ENCODE data around the gene ASIC4. TPM values are rescaled to one million over a fixed set of nuclear protein-coding genes. Genes with fewer than 3 reads are reported as not detected.

Gene ASIC4
- total and polyA plus RNA-seq, 2 of the 4 experiments (the other 2 are of a cell fraction): 0.10 TPM; not detected in 1

GRCh38 chr2:219511547-219512325, 2.5 kb upstream of the ASIC4 start:
- H3K4ac ChIP-seq (ENCODE audit: low read depth, low read length): no peak overlapping the region
- H2BK20ac ChIP-seq (ENCODE audit: low read depth, low read length): no peak overlapping the region
- dilution Hi-C loops (cut with HindIII; ENCODE audit: low sequenced_read_pairs, unreplicated experiment): no loop called here
- no peaks in the 10 kb centered on the region for H3K9me3 ChIP-seq (ENCODE audit: control insufficient read depth, insufficient read depth, low read length)
- peaks cover 63% of the 10 kb centered on the region for H3K27me3 ChIP-seq (ENCODE audit: control insufficient read depth, insufficient read depth, low read length)
- H2AK5ac ChIP-seq (ENCODE audit: low read depth, low read length): no peak overlapping the region
- H3K18ac ChIP-seq (ENCODE audit: low read depth, low read length): no peak overlapping the region
- H2BK5ac ChIP-seq (ENCODE audit: low read depth, low read length, poor library complexity, severe bottlenecking): no peak overlapping the region
- H4K20me1 ChIP-seq (ENCODE audit: insufficient read depth, low read length): no peaks in the 10 kb centered on the region
- in situ Hi-C loops (cut with MboI; ENCODE audit: low sequenced_read_pairs): no loop called here
- H3K4me1 ChIP-seq (ENCODE audit: control insufficient read depth, insufficient read depth, low read length): peaks cover 8% of the 10 kb centered on the region; the same call in 1 of the 2 replicates
- no peak overlapping the region for H2AFZ ChIP-seq (replicated peaks; ENCODE audit: low read length, poor library complexity)
- CTCF ChIA-PET: interaction anchor here (0.7 to 1.6 kb wide), 3 partner anchors 10 to 66 kb away, joined by 3 to 6 read pairs (median 4); no protein-coding TSS in a partner anchor
- no peak overlapping the region for H2AK9ac ChIP-seq (replicated peaks; ENCODE audit: low read depth, low read length, poor library complexity)
- H2BK120ac ChIP-seq (ENCODE audit: low read depth, low read length): no peak overlapping the region
- no peak overlapping the region for H3K56ac ChIP-seq (ENCODE audit: extremely low read depth, insufficient read depth, low read length)
- no peak overlapping the region for H4K8ac ChIP-seq (ENCODE audit: low read depth in 2 of 2, low read length in 2 of 2)
- no peak for DNase-seq
- 10% methylated on average over 4 of the region's 15 CpGs; no CpG with 5 or more reads in 1 of the 2 experiments for WGBS, 2 experiments (ENCODE audit: extremely low coverage in 2 of 2, insufficient read length in 1 of 2)
- H3K27ac ChIP-seq (ENCODE audit: insufficient read depth, low read length): no peak overlapping the region
- ATAC-seq (ENCODE audit: low read depth): no peak
- H3K4me2 ChIP-seq (ENCODE audit: low read depth, low read length): no peak overlapping the region
- no peak overlapping the region for H4K91ac ChIP-seq (ENCODE audit: insufficient read depth, low read depth, low read length)
- no peak overlapping the region for H3K23ac ChIP-seq (ENCODE audit: low read depth, low read length)
- intact Hi-C loops (cut with micrococcal nuclease): no loop called here
- no peak overlapping the region for H3K9ac ChIP-seq (ENCODE audit: low read depth, low read length)
- H3K14ac ChIP-seq (replicated peaks; ENCODE audit: low read depth, low read length): no peak overlapping the region
- no TSS peak for BruUV-seq (replicated peaks)
- H3K9me1 ChIP-seq (ENCODE audit: insufficient read depth, low read length): no peaks in the 10 kb centered on the region
- TF ChIP-seq MAZ (IDR thresholded peaks at IDR 0.05; ENCODE audit: borderline replicate concordance, low read depth, low read length) (no peak), POLR2A (IDR thresholded peaks at IDR 0.05; ENCODE audit: low read depth, low read length) (no peak), RAD21 (IDR thresholded peaks at IDR 0.05; ENCODE audit: low read length) (no peak), FOS (IDR thresholded peaks at IDR 0.05; ENCODE audit: low read depth, low read length) (no peak), RFX5 (IDR thresholded peaks at IDR 0.05; ENCODE audit: low read depth, low read length) (no peak)
- TF ChIP-seq, protein P1, sequence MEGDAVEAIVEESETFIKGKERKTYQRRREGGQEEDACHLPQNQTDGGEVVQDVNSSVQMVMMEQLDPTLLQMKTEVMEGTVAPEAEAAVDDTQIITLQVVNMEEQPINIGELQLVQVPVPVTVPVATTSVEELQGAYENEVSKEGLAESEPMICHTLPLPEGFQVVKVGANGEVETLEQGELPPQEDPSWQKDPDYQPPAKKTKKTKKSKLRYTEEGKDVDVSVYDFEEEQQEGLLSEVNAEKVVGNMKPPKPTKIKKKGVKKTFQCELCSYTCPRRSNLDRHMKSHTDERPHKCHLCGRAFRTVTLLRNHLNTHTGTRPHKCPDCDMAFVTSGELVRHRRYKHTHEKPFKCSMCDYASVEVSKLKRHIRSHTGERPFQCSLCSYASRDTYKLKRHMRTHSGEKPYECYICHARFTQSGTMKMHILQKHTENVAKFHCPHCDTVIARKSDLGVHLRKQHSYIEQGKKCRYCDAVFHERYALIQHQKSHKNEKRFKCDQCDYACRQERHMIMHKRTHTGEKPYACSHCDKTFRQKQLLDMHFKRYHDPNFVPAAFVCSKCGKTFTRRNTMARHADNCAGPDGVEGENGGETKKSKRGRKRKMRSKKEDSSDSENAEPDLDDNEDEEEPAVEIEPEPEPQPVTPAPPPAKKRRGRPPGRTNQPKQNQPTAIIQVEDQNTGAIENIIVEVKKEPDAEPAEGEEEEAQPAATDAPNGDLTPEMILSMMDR (conservative IDR thresholded peaks at IDR 0.05; ENCODE audit: low read depth, low read length): no peak
- no peak overlapping the region for H3K4me3 ChIP-seq (ENCODE audit: insufficient read depth, low read depth, low read length)
- H4K5ac ChIP-seq (ENCODE audit: low read depth, low read length): no peak overlapping the region
- H2BK15ac ChIP-seq (ENCODE audit: low read depth, low read length): no peak overlapping the region
- POLR2A ChIA-PET (ENCODE audit: unreplicated experiment): no interaction called here
- no peaks in the 10 kb centered on the region for H3K79me1 ChIP-seq (ENCODE audit: low read depth in 1 of 2, low read length in 2 of 2)
- H3K36me3 ChIP-seq (ENCODE audit: control insufficient read depth, insufficient read depth, low read length): peaks cover 4% of the 10 kb centered on the region; the same call in 1 of the 2 replicates
